GM18498 (cell line): ENCODE results near the gene MT4.

Experiments used
- ATAC-seq: cut with Tn5 transposase; IDR thresholded peaks from one replicate; pipeline ENCODE4 v1.9.1; 2021; ENCODE audit warnings: mild to moderate bottlenecking, moderate library complexity; ENCODE audit not compliant: unreplicated experiment

The MT4 gene

GRCh38 chr16:56601325-56601724 is 36.5 kb downstream of the MT4 start:
- no peak for ATAC-seq

- ATAC-seq: no peak
Observed at GRCh38 chr16:56603589-56603988, 38.7 kb downstream of the MT4 start.

- ATAC-seq: no peak
Observed at GRCh38 chr16:56604966-56605365, 40.1 kb downstream of the MT4 start.

- ATAC-seq: no peak
Observed at GRCh38 chr16:56605475-56605874, 40.6 kb downstream of the MT4 start.

GRCh38 chr16:56606071-56606475 is 41.2 kb downstream of the MT4 start:
- no peak for ATAC-seq

GRCh38 chr16:56606476-56607108 is 41.7 kb downstream of the MT4 start:
- no peak for ATAC-seq

- ATAC-seq: no peak
Observed at GRCh38 chr16:56607109-56607618, 42.3 kb downstream of the MT4 start.

- no peak for ATAC-seq
Observed at GRCh38 chr16:56607675-56608042, 42.8 kb downstream of the MT4 start.

- peak; percentile 89 for ATAC-seq
Observed at GRCh38 chr16:56608043-56608875, 43.4 kb downstream of the MT4 start, which contains the start of gene MT2A. Gene MT2A (plus strand): TSS chr16:56608584. CDS start chr16:56608656, 72 bp downstream.

GRCh38 chr16:56608876-56609462 is 44.1 kb downstream of the MT4 start:
- ATAC-seq: no peak

GRCh38 chr16:56609463-56609921 is 44.6 kb downstream of the MT4 start:
- ATAC-seq: peak; percentile 45

GRCh38 chr16:56610017-56610608 is 45.2 kb downstream of the MT4 start:
- ATAC-seq: no peak

GRCh38 chr16:56610609-56611111 is 45.8 kb downstream of the MT4 start:
- ATAC-seq: no peak

- ATAC-seq: no peak
Observed at GRCh38 chr16:56611281-56611833, 46.5 kb downstream of the MT4 start.

GRCh38 chr16:56613706-56614105 is 48.8 kb downstream of the MT4 start:
- no peak for ATAC-seq

- no peak for ATAC-seq
Observed at GRCh38 chr16:56614549-56614991, 49.7 kb downstream of the MT4 start.

- no peak for ATAC-seq
Observed at GRCh38 chr16:56615353-56615752, 50.5 kb downstream of the MT4 start.

GRCh38 chr16:56616608-56617211 is 51.8 kb downstream of the MT4 start:
- no peak for ATAC-seq

- ATAC-seq: no peak
Observed at GRCh38 chr16:56617212-56618085, 52.6 kb downstream of the MT4 start.
